Astrocyte (in vitro differentiated cells and primary cell): ENCODE results near the gene ZCWPW1. TPM values are rescaled to one million over a fixed set of nuclear protein-coding genes. Genes with fewer than 3 reads are reported as not detected.

ENCODE experiments used
- DNase-seq: peaks from one replicate; pipeline ENCODE4 v3.0.0-alpha.2; 2010; ENCODE audit warnings: low read depth
- FAIRE-seq: peaks from 2 replicates; lab custom pipeline; 2011; peaks lifted over from hg19 to GRCh38; lab: Jason Lieb, UNC
- H2AFZ ChIP-seq: 2 replicates; pipeline ENCODE4 v1.6.0; 2012; ENCODE audit warnings: low read depth, low read length, inconsistent platforms
- H3K27ac ChIP-seq: 2 replicates; pipeline ENCODE4 v1.5.1; 2011; ENCODE audit warnings: low read depth, low read length, inconsistent platforms
- H3K27me3 ChIP-seq: 2 replicates; pipeline ENCODE4 v1.6.0; 2011; ENCODE audit warnings: low read length, inconsistent platforms; ENCODE audit not compliant: insufficient read depth
- H3K36me3 ChIP-seq: 2 replicates; pipeline ENCODE4 v1.5.1; 2011; ENCODE audit warnings: low read length, inconsistent platforms; ENCODE audit not compliant: insufficient read depth
- H3K4me1 ChIP-seq: 2 replicates; pipeline ENCODE4 v1.5.1; 2011; ENCODE audit warnings: low read length, inconsistent platforms; ENCODE audit not compliant: insufficient read depth
- H3K4me2 ChIP-seq: 2 replicates; pipeline ENCODE4 v1.6.0; 2012; ENCODE audit warnings: low read length, inconsistent platforms
- H3K4me3 ChIP-seq: 2 replicates; pipeline ENCODE4 v1.5.1; 2011; ENCODE audit warnings: low read depth, mild to moderate bottlenecking, low read length, inconsistent platforms; ENCODE audit not compliant: insufficient read depth
- H3K79me2 ChIP-seq: 2 replicates; pipeline ENCODE4 v1.6.0; 2012; ENCODE audit warnings: mild to moderate bottlenecking, low read length, inconsistent platforms; ENCODE audit not compliant: insufficient read depth
- H3K9ac ChIP-seq: 2 replicates; pipeline ENCODE4 v1.6.0; 2012; ENCODE audit warnings: mild to moderate bottlenecking, low read length, inconsistent platforms
- H3K9me3 ChIP-seq: 2 replicates; pipeline ENCODE4 v1.5.1; 2012; ENCODE audit warnings: low read depth, mild to moderate bottlenecking, low read length, inconsistent platforms; ENCODE audit not compliant: insufficient read depth
- H4K20me1 ChIP-seq: 2 replicates; pipeline ENCODE4 v1.6.0; 2012; ENCODE audit warnings: low read length, inconsistent platforms; ENCODE audit not compliant: insufficient read depth
- H3K27ac Mint-ChIP-seq: one replicate; pipeline ENCODE4 v1.8.0; 2021; ENCODE audit warnings: mild to moderate bottlenecking, mixed read lengths; ENCODE audit not compliant: unreplicated experiment
- H3K27me3 Mint-ChIP-seq: one replicate; pipeline ENCODE4 v1.8.0; 2021; ENCODE audit warnings: low read depth, mixed read lengths; ENCODE audit not compliant: unreplicated experiment
- H3K36me3 Mint-ChIP-seq: one replicate; pipeline ENCODE4 v1.8.0; 2021; ENCODE audit warnings: low read depth, mixed read lengths; ENCODE audit not compliant: unreplicated experiment
- H3K4me1 Mint-ChIP-seq: one replicate; pipeline ENCODE4 v1.8.0; 2021; ENCODE audit warnings: low read depth, mixed read lengths; ENCODE audit not compliant: unreplicated experiment
- H3K4me3 Mint-ChIP-seq: one replicate; pipeline ENCODE4 v1.8.0; 2021; ENCODE audit warnings: mild to moderate bottlenecking, moderate library complexity, mixed read lengths; ENCODE audit not compliant: unreplicated experiment
- H3K9me3 Mint-ChIP-seq: one replicate; pipeline ENCODE4 v1.8.0; 2021; ENCODE audit warnings: mild to moderate bottlenecking, mixed read lengths; ENCODE audit not compliant: unreplicated experiment
- EZH2 ChIP-seq: IDR thresholded peaks from 2 replicates; pipeline ENCODE4 v1.6.1; 2012; ENCODE audit warnings: mild to moderate bottlenecking, low read length, inconsistent platforms; ENCODE audit not compliant: insufficient read depth
- total RNA-seq: library from RNA; stranded (reverse); gene quantifications from 2 replicates; pipeline ENCODE4 v1.2.1, GENCODE V29; 2021
- TF ChIP-seq, protein P1 (sequence below): IDR thresholded peaks from 2 replicates; pipeline ENCODE4 v1.5.1; 2011; ENCODE audit warnings: low read depth, mild to moderate bottlenecking, inconsistent platforms, low read length, moderate library complexity; ENCODE audit not compliant: insufficient read depth

ZCWPW1 gene
- total RNA-seq, 1 donor from 2014 or later, result 2.6 TPM

DNA sequence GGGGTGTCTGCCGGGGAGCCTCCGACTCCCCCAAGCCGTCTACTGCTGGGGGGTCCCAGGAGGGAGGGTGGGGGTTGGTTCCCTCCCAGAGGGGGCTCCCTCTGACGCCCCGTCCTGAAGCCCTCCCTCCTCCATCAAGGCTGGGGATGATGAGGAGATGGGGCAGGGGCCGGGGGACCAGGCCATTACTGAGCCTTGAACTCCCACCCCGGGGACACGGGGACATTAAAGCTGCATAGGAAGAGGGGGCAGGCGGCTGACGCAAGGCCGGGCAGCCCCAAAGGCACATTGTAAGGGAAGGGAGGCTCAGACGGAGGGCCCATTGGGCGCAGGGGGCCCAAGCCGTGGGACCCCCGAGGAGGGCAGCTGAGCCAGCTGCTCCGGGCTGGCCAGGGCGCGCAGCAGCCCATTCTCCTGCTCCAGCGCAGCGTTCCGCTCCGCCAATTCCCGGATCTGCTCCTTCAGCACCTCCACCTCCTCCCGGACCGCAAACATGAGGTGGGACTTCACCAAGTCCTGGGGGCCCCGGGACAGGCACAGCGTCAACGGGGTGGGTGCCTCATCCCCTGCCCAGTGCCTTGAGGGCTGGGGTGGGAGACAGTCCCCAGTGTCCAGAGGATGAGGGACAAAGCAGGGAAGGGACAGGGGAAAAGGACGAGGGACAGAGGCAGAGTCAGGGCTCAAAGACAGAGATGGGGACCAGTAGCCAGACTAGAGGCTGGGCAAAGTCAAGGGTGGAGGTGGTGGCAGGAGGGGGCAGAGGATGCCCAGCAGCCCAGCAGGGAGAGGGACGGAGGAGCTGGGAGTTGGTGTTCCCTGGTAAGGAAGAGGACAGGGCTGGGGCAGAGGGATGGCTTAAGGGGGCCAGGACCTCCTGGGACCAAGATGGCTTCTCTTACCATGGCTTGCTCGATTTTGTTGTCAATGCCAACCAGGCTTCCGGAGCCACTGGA, 38.4 kb upstream of the ZCWPW1 start:
- FAIRE-seq (no peak), DNase-seq (no peak)
- TF ChIP-seq EZH2, result no peak
- TF ChIP-seq, protein P1, sequence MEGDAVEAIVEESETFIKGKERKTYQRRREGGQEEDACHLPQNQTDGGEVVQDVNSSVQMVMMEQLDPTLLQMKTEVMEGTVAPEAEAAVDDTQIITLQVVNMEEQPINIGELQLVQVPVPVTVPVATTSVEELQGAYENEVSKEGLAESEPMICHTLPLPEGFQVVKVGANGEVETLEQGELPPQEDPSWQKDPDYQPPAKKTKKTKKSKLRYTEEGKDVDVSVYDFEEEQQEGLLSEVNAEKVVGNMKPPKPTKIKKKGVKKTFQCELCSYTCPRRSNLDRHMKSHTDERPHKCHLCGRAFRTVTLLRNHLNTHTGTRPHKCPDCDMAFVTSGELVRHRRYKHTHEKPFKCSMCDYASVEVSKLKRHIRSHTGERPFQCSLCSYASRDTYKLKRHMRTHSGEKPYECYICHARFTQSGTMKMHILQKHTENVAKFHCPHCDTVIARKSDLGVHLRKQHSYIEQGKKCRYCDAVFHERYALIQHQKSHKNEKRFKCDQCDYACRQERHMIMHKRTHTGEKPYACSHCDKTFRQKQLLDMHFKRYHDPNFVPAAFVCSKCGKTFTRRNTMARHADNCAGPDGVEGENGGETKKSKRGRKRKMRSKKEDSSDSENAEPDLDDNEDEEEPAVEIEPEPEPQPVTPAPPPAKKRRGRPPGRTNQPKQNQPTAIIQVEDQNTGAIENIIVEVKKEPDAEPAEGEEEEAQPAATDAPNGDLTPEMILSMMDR, result no peak
- H3K4me2 ChIP-seq, result no peak overlapping the region
- Mint-ChIP-seq H3K27ac (no peak overlapping the region), H3K4me3 (no peak overlapping the region), H3K9me3 (no peaks in the 10 kb centered on the region), H3K27me3 (no peaks in the 10 kb centered on the region), H3K4me1 (peaks cover 2% of the 10 kb centered on the region), H3K36me3 (peaks cover 8% of the 10 kb centered on the region)
- H3K27me3 ChIP-seq, result no peaks in the 10 kb centered on the region
- H3K9ac ChIP-seq, result no peak overlapping the region
- no peak overlapping the region for H3K27ac ChIP-seq
- no peaks in the 10 kb centered on the region for H3K9me3 ChIP-seq
- H4K20me1 ChIP-seq, result peaks cover 31% of the 10 kb centered on the region
- no peak overlapping the region for H3K4me3 ChIP-seq
- no peaks in the 10 kb centered on the region for H3K79me2 ChIP-seq
- no peak overlapping the region for H2AFZ ChIP-seq
- no peaks in the 10 kb centered on the region for H3K36me3 ChIP-seq
- peaks cover 18% of the 10 kb centered on the region for H3K4me1 ChIP-seq

DNA sequence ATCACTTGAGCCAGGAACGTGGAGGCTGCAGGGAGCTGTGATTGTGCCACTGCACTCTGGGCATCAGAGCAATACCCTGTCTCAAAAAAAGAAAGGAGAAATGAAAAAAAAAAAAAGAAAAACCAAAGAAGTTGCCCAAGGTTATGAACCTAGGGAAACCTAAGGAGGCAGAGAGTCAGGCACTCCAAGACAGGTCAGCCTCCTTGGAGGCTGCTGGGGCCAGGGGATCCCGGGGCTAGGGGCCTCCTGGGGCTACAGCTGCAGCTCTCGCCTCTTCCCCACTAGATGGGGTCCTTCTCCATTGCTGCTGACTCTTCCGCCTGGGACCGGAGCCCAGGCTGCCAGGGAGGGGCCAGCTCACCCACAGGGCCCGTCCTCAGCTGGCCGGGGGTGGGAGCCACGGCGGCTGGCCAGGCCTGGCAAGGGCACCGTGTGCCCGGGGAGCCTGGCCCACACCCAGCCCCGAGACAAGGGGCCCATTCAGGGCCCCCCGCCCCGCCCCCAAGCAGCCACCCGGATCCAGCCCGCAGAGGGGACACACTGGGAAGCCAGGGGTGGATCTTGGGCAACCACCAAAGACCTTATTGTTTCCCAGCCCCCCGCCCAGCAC, 37.3 kb upstream of the ZCWPW1 start:
- no peak for FAIRE-seq
- H3K9ac ChIP-seq, result no peak overlapping the region
- peak overlapping the region; percentile 44 for H3K4me2 ChIP-seq

More for the DNA sequence above, 37.3 kb upstream of the ZCWPW1 start:
- Mint-ChIP-seq H3K9me3 (no peaks in the 10 kb centered on the region), H3K27me3 (no peaks in the 10 kb centered on the region), H3K4me3 (no peak overlapping the region), H3K27ac (peak overlapping the region; percentile 14), H3K36me3 (peaks cover 7% of the 10 kb centered on the region), H3K4me1 (peaks cover 2% of the 10 kb centered on the region)
- TF ChIP-seq, protein P1, result peak; percentile 40
- TF ChIP-seq EZH2, result no peak
- H2AFZ ChIP-seq, result no peak overlapping the region
- no peak overlapping the region for H3K27ac ChIP-seq
- H3K9me3 ChIP-seq, result no peaks in the 10 kb centered on the region
- DNase-seq, result peak; percentile 55
- H3K79me2 ChIP-seq, result no peaks in the 10 kb centered on the region
- H3K27me3 ChIP-seq, result no peaks in the 10 kb centered on the region
- peaks cover 18% of the 10 kb centered on the region for H3K4me1 ChIP-seq
- no peak overlapping the region for H3K4me3 ChIP-seq
- no peaks in the 10 kb centered on the region for H3K36me3 ChIP-seq
- peaks cover 25% of the 10 kb centered on the region for H4K20me1 ChIP-seq
